Placental epithelial cell (primary cell): Measurements from ENCODE around the gene THSD1. TPM values are rescaled to one million over a fixed set of nuclear protein-coding genes. Genes with fewer than 3 reads are reported as not detected.

Experiments used
- small RNA-seq: library from RNA; depleted of rRNA; stranded (forward); fragments of <200 nt; gene quantifications from one replicate; pipeline ENCODE3, GENCODE V24; 2012
- total RNA-seq: library from RNA; depleted of rRNA; stranded (reverse); fragments of >200 nt; gene quantifications from 2 replicates; pipeline ENCODE4 v1.2.3, GENCODE V29; 2012

THSD1 gene, protein sequence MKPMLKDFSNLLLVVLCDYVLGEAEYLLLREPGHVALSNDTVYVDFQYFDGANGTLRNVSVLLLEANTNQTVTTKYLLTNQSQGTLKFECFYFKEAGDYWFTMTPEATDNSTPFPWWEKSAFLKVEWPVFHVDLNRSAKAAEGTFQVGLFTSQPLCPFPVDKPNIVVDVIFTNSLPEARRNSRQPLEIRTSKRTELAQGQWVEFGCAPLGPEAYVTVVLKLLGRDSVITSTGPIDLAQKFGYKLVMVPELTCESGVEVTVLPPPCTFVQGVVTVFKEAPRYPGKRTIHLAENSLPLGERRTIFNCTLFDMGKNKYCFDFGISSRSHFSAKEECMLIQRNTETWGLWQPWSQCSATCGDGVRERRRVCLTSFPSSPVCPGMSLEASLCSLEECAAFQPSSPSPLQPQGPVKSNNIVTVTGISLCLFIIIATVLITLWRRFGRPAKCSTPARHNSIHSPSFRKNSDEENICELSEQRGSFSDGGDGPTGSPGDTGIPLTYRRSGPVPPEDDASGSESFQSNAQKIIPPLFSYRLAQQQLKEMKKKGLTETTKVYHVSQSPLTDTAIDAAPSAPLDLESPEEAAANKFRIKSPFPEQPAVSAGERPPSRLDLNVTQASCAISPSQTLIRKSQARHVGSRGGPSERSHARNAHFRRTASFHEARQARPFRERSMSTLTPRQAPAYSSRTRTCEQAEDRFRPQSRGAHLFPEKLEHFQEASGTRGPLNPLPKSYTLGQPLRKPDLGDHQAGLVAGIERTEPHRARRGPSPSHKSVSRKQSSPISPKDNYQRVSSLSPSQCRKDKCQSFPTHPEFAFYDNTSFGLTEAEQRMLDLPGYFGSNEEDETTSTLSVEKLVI
- 0.87 and 1.2 TPM in 2 replicates for total RNA-seq

DNA sequence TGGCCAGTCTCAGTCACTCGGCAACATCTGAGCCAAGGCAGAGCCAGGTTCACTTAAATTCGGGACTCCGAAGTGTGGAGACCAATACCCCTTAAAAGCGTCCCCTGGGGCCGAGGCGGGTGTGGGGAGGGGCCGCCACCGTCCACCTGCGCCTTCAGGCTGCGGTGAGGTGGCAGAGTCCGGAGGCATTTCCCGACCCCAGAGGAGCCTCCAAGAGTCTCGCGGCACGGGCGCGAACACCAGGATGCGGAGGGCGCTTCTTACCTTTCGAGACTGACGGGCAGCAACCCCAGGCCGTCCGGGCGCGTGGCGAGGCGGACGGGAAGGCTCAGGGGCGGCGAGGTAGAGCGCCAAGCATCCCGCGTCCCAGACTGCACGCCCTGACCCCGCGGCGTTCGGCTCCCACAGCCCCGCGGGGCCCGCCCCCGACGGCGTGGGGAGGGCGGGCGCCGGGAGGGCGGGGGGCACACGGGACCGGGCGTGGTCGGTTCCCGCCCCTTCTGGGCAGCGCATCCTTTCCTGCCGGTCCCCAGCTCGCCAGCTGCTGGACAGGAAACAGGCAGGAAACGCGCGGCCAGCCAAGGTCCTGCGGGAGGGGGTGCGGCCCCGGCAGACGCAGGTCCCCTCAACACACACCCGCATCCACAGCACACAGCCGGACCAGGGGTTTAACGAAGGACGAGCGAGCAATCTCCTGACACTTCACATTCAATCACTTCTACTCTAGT is at the start of gene THSD1:
Gene THSD1 (minus strand): TSS at position 406 of the 728 bp plus-strand sequence. CDS start 3,572 bp downstream, outside the sequence.

DNA sequence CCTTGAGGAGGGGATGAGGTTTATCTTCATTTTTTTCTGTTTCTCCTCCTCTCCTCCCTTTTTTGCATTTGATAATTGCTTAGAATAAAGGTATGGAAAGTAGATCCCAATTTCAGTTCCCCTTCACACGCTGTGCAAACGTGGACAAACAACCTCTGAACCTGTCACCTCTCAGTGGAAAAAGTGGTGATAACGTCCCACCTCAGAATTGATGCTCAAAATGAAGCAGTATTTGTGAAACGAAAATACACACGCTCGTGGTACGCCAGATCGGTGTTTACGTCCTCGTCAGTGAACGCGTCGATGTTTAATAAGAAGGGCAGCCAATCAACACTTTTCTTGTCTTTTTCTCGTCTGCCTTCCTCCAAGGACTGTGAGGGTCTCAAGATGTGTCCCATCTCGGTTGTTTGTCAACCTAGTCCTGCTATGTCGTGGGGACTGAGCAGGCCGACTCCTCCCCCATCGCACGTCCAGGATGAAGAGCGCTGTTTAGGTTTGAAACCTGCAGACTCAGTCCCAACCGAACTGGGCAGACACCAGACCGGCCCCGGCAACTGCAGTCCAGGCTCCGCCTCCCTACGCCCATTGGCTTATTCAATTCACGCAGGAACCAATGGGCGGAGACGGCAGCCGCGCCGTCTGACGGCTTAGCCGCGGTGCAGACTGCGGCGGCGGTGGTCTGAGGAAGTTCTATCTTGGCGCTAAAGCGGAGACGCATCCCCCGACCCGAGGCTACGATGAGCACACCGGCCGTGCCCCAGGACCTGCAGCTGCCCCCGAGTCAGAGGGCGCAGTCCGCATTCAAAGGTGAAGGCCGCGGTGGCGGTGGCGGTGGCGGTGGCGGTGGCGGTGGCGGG is 49.1 kb upstream of the THSD1 start, which contains the start of gene CKAP2:
Gene CKAP2 (plus strand): TSS at position 659 of the 857 bp plus-strand sequence. CDS start 79 bp downstream, at position 738.

DNA sequence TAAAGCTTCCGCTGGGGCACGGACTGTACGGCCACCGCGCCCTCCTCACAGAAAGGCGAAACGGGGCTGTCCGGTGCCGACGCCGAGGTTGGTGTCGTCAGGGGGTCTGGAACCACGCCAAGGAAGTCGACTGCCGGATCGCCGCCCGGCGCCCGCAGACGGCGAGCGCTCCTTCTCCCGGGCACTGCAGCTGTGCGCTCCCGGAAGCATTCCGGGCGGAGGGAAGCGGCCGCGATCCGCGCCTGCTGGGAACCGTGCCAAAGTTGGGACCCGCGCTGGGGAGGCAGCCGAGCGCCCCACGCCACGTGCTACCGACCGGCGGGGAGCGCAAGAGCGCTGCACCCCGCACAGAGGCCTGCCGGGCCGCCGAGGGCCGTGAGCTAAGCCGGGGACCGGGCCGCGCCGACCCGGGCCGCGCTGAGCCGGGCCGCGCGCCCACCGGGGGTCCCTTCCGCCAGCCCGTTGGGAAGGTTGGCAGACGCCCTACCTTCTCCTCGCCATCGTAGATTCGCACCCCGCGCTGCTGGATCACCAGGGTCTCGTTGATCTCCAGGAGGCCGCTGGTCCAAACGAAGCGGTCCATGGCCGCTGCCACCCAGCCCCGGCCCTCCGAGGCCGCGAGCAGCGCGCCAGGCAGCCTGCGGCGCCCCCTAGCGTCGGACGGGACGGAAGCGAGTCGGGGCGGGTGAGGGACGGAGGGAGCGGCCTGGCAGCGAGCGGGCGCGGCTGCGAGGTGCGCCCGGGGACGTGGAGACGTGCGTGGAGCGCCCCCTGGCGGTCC is 44.2 kb upstream of the THSD1 start, which contains the start of gene VPS36:
Gene VPS36 (minus strand): TSS at position 623 of the 781 bp plus-strand sequence. CDS start 40 bp downstream, at position 583.

Small RNA genes within 50 kb of the gene (small RNA-seq; reads per million reads assigned to genes)
- gene RNY4P24, result not detected

Other genes starting within 250 kb of the THSD1 start
- gene NEK3, start 246.6 kb downstream of the THSD1 start, total RNA-seq, result 8.9 and 13.0 TPM in 2 replicates
- 30.6 and 30.9 TPM in 2 replicates for gene VPS36, start 44.5 kb upstream of the THSD1 start, total RNA-seq
- gene CKAP2, start 49.3 kb upstream of the THSD1 start, total RNA-seq, result 14.1 and 21.3 TPM in 2 replicates
- gene HNRNPA1L2, start 236.3 kb upstream of the THSD1 start, total RNA-seq, result 1.8 and 2.7 TPM in 2 replicates
- 25.5 and 44.0 TPM in 2 replicates for gene SUGT1, start 246.7 kb upstream of the THSD1 start, total RNA-seq